HepG2 (cell line): Measurements from ENCODE around the gene S100A6.

Experiments
- CHD2 ChIP-seq: IDR thresholded peaks from 2 replicates; pipeline ENCODE4 v1.6.1; 2011; ENCODE audit warnings: low read depth, low read length, improper control_type of control experiment
- CTCF ChIP-seq: sonication (generic); formaldehyde crosslinking; IDR thresholded peaks from 2 replicates; pipeline ENCODE4 v1.5.0; 2020; ENCODE audit warnings: mild to moderate bottlenecking, missing genetic modification reagents, moderate library complexity
- FOXP1 ChIP-seq, 2 experiments: fragments of 450-650 bp in 1 of 2; IDR thresholded peaks; 2 replicates each; pipeline ENCODE4 v1.6.1; 2017 to 2018; ENCODE audit warnings: antibody characterized with exemption in 1 of 2
- RFX3 ChIP-seq: IDR thresholded peaks from 2 replicates; pipeline ENCODE4 v1.6.1; 2016; ENCODE audit warnings: missing biosample characterization, missing genetic modification reagents
- ZNF263 ChIP-seq: sonication (generic); formaldehyde crosslinking; IDR thresholded peaks from 2 replicates; pipeline ENCODE4 v1.4.0; 2020; ENCODE audit warnings: missing genetic modification reagents

GRCh38 chr1:153509036-153509435, 26.8 kb downstream of the S100A6 start:
- TF ChIP-seq RFX3 (CRISPR knock-in tag): no peak
- no peak for TF ChIP-seq ZNF263 (CRISPR knock-in tag)
- no peak for TF ChIP-seq FOXP1 (IDR thresholded peaks at IDR 0.05)
- TF ChIP-seq FOXP1 (CRISPR knock-in tag; IDR thresholded peaks at IDR 0.05): no peak
- TF ChIP-seq CHD2: no peak
- TF ChIP-seq CTCF (CRISPR knock-in tag): no peak
